SK-N-SH (cell line): Measurements from ENCODE around the gene OPRM1. TPM values are rescaled to one million over a fixed set of nuclear protein-coding genes. Genes with fewer than 3 reads are reported as not detected.

Experiments
- CTCF ChIA-PET: fragments of 300-600, 350-600 bp; formaldehyde crosslinking; extraction: SDS; loops from one replicate; lab custom pipeline; 2021; lab: Yijun Ruan, JAX
- POLR2A ChIA-PET: fragments of 350-600 bp; sonication (Branson Sonifier 250); formaldehyde crosslinking; extraction: SDS; loops from one replicate; lab custom pipeline; 2020; ENCODE audit warnings: antibody characterized with exemption, inconsistent platforms; lab: Yijun Ruan, JAX
- DNase-seq: peaks from one replicate; pipeline ENCODE4 v3.0.0; 2012
- H2AFZ ChIP-seq: fragments of 200-600 bp; sonication (generic); 2 replicates; pipeline ENCODE4 v1.8.1; 2016; ENCODE audit warnings: antibody characterized with exemption, mild to moderate bottlenecking, low read depth
- H3F3A ChIP-seq: fragments of 200-600 bp; sonication (generic); replicated peaks from 2 replicates; pipeline ENCODE3; 2016; ENCODE audit warnings: antibody characterized with exemption, mild to moderate bottlenecking; ENCODE audit not compliant: insufficient read depth
- H3K27ac ChIP-seq, 2 experiments: fragments of 200-500 bp in 1 of 2; fragments of 200-600 bp in 1 of 2; sonication (Bioruptor generic) in 1 of 2; sonication (generic), shearing (Covaris generic) in 1 of 2; 2 replicates each; pipeline versions ENCODE4 v1.5.1 to v1.6.1; 2014 to 2016; ENCODE audit warnings: low read depth in 2 of 2, inconsistent platforms in 1 of 2, low read length in 1 of 2, mild to moderate bottlenecking in 1 of 2, mixed read lengths in 1 of 2
- H3K27me3 ChIP-seq: fragments of 200-600 bp; sonication (generic), shearing (Covaris generic); 2 replicates; pipeline ENCODE4 v1.6.1; 2016; ENCODE audit warnings: mixed run types; ENCODE audit not compliant: insufficient read depth
- H3K36me3 ChIP-seq, 2 experiments: fragments of 200-500 bp in 1 of 2; fragments of 200-600 bp in 1 of 2; sonication (Bioruptor generic) in 1 of 2; sonication (generic) in 1 of 2; replicated peaks in 1 of 2; 2 replicates each; pipeline versions ENCODE3 to v1.5.1; 2014 to 2016; ENCODE audit warnings: low read length in 1 of 2, mild to moderate bottlenecking in 1 of 2; ENCODE audit not compliant: insufficient read depth in 2 of 2, control insufficient read depth in 1 of 2
- H3K4me1 ChIP-seq, 2 experiments: fragments of 200-500 bp in 1 of 2; fragments of 200-600 bp in 1 of 2; sonication (Bioruptor generic) in 1 of 2; sonication (generic), shearing (Covaris generic) in 1 of 2; 2 replicates each; pipeline versions ENCODE4 v1.5.1 to v1.6.1; 2014 to 2016; ENCODE audit warnings: low read depth in 1 of 2, low read length in 1 of 2, mixed run types in 1 of 2; ENCODE audit not compliant: insufficient read depth in 2 of 2, control insufficient read depth in 1 of 2
- H3K4me2 ChIP-seq: fragments of 200-600 bp; sonication (generic), shearing (Covaris generic); 2 replicates; pipeline ENCODE4 v1.6.1; 2017; ENCODE audit warnings: mixed run types
- H3K4me3 ChIP-seq, 2 experiments: fragments of 200-500 bp in 1 of 2; fragments of 200-600 bp in 1 of 2; sonication (Bioruptor generic) in 1 of 2; sonication (generic), shearing (Covaris generic) in 1 of 2; 2 replicates each; pipeline versions ENCODE4 v1.5.1 to v1.8.1; 2014 to 2016; ENCODE audit warnings: low read depth in 2 of 2, inconsistent platforms in 1 of 2, low read length in 1 of 2, mild to moderate bottlenecking in 1 of 2, mixed read lengths in 1 of 2, moderate library complexity in 1 of 2
- H3K79me2 ChIP-seq: fragments of 200-600 bp; sonication (generic); 2 replicates; pipeline ENCODE4 v1.8.1; 2017; ENCODE audit warnings: mild to moderate bottlenecking; ENCODE audit not compliant: insufficient read depth
- H3K9ac ChIP-seq: fragments of 200-600 bp; sonication (generic); 2 replicates; pipeline ENCODE4 v1.6.1; 2017; ENCODE audit warnings: mixed run types
- H3K9me2 ChIP-seq: fragments of 200-600 bp; sonication (generic); 2 replicates; pipeline ENCODE4 v1.6.1; 2017; ENCODE audit warnings: mixed run types
- H3K9me3 ChIP-seq: fragments of 200-600 bp; sonication (generic); 2 replicates; pipeline ENCODE4 v1.6.1; 2017; ENCODE audit warnings: mixed run types, mild to moderate bottlenecking, moderate library complexity
- H4K20me1 ChIP-seq: fragments of 200-600 bp; sonication (generic); 2 replicates; pipeline ENCODE4 v1.6.1; 2017; ENCODE audit warnings: mild to moderate bottlenecking, mixed run types; ENCODE audit not compliant: insufficient read depth
- FOSL2 ChIP-seq: IDR thresholded peaks from 2 replicates; pipeline ENCODE4 v1.4.0; 2012; ENCODE audit warnings: low read depth, mild to moderate bottlenecking, moderate library complexity, borderline replicate concordance
- FOXM1 ChIP-seq: IDR thresholded peaks from 2 replicates; pipeline ENCODE4 v1.4.0; 2012; ENCODE audit warnings: low read depth, mild to moderate bottlenecking
- GATA2 ChIP-seq: sonication (generic); formaldehyde crosslinking; IDR thresholded peaks from 2 replicates; pipeline ENCODE4 v1.5.0; 2020; ENCODE audit warnings: mild to moderate bottlenecking, missing genetic modification reagents
- JUND ChIP-seq: IDR thresholded peaks from 2 replicates; pipeline ENCODE4 v1.4.0; 2012
- MAX ChIP-seq: IDR thresholded peaks from 2 replicates; pipeline ENCODE4 v1.4.0; 2012; ENCODE audit warnings: low read depth
- MEF2A ChIP-seq: IDR thresholded peaks from 2 replicates; pipeline ENCODE4 v1.4.0; 2012; ENCODE audit warnings: low read depth, borderline replicate concordance
- NRF1 ChIP-seq: IDR thresholded peaks from 2 replicates; pipeline ENCODE4 v1.6.1; 2012; ENCODE audit warnings: low read depth, mild to moderate bottlenecking, low read length
- PBX3 ChIP-seq: IDR thresholded peaks from 2 replicates; pipeline ENCODE4; 2012
- RCOR1 ChIP-seq: fragments of 150-350 bp; IDR thresholded peaks from 2 replicates; pipeline ENCODE4 v1.6.1; 2017; ENCODE audit warnings: antibody characterized with exemption, low read length
- RFX5 ChIP-seq: IDR thresholded peaks from 2 replicates; pipeline ENCODE4 v1.6.1; 2012; ENCODE audit warnings: mild to moderate bottlenecking, improper control_type of control experiment, low read length
- RXRA ChIP-seq: IDR thresholded peaks from 2 replicates; pipeline ENCODE4 v1.4.0; 2012; ENCODE audit warnings: low read depth, mild to moderate bottlenecking, borderline replicate concordance
- SMC3 ChIP-seq: IDR thresholded peaks from 2 replicates; pipeline ENCODE4 v1.6.1; 2012; ENCODE audit warnings: low read depth, low read length, improper control_type of control experiment
- WGBS: methylation state at CpG from one replicate; pipeline ENCODE4 v1.1.6; 2017; ENCODE audit warnings: low lambda C conversion rate; 5-methylcytosine and 5-hydroxymethylcytosine counted together
- polyA plus RNA-seq, 3 experiments: library from polyadenylated mRNA; depleted of rRNA; stranded (reverse); fragments of >200 nt; gene quantifications; 2 replicates each; pipeline ENCODE4 v1.2.3, GENCODE V29; 2012

The OPRM1 gene
- polyA plus RNA-seq, 1 of the 3 experiments (the other 2 are of a cell fraction), result 0.15 TPM

GRCh38 chr6:154123155-154123956 lies 84.3 kb downstream of the OPRM1 start:
- peaks cover 0 to 9% of the 10 kb centered on the region in 2 experiments for H3K36me3 ChIP-seq
- CTCF ChIA-PET, result no interaction called here
- H3K27ac ChIP-seq, result no peak overlapping the region
- 35% methylated on average over 8 of the region's 8 CpGs for WGBS
- no peak for DNase-seq
- H3K4me2 ChIP-seq, result no peak overlapping the region
- H3K27me3 ChIP-seq, result no peaks in the 10 kb centered on the region
- POLR2A ChIA-PET, result no interaction called here
- peaks cover 0 to 8% of the 10 kb centered on the region in 2 experiments; a peak in 2 of 4 replicates for H3K4me1 ChIP-seq
- H2AFZ ChIP-seq, result no peak overlapping the region
- no peaks in the 10 kb centered on the region for H3K79me2 ChIP-seq
- no peaks in the 10 kb centered on the region for H4K20me1 ChIP-seq
- H3K9me2 ChIP-seq, result no peaks in the 10 kb centered on the region
- no peaks in the 10 kb centered on the region for H3F3A ChIP-seq
- H3K4me3 ChIP-seq, result no peak overlapping the region
- H3K9ac ChIP-seq, result no peak overlapping the region
- TF ChIP-seq MAX (no peak), PBX3 (no peak), SMC3 (no peak), FOSL2 (no peak), FOXM1 (no peak), RXRA (no peak), JUND (no peak), NRF1 (no peak), RCOR1 (no peak)
- H3K9me3 ChIP-seq, result no peaks in the 10 kb centered on the region

- POLR2A ChIA-PET, result no interaction called here
- H3K4me1 ChIP-seq, result peaks cover 0 to 10% of the 10 kb centered on the region in 2 experiments; a peak in 2 of 4 replicates
- no peaks in the 10 kb centered on the region for H3K9me3 ChIP-seq
- H3K4me2 ChIP-seq, result no peak overlapping the region
- TF ChIP-seq RFX5 (no peak), GATA2 (CRISPR knock-in tag) (no peak), MEF2A (no peak), RCOR1 (no peak)
- TF ChIP-seq, all 33 proteins: peak for 0
- Histone ChIP-seq H3K27me3 (no peaks in the 10 kb centered on the region), H3K9ac (no peak overlapping the region), H4K20me1 (no peaks in the 10 kb centered on the region), H3K27ac (no peak overlapping the region; a peak in 1 of 4 replicates), H2AFZ (no peak overlapping the region), H3K36me3 (peaks cover 0 to 4% of the 10 kb centered on the region in 2 experiments), H3F3A (no peaks in the 10 kb centered on the region), H3K4me3 (no peak overlapping the region), H3K9me2 (no peaks in the 10 kb centered on the region), H3K79me2 (no peaks in the 10 kb centered on the region)
- CTCF ChIA-PET, result no interaction called here
- 76% methylated on average over 2 of the region's 2 CpGs for WGBS
- no peak for DNase-seq
These were observed 86.4 kb downstream of the OPRM1 start for GRCh38 chr6:154125421-154125820.
